GM21619 (cell line): ENCODE results near the gene RELCH.

Experiments
- ATAC-seq: cut with Tn5 transposase; IDR thresholded peaks from one replicate; pipeline ENCODE4 v1.9.1; 2021; ENCODE audit not compliant: unreplicated experiment

The RELCH gene

GRCh38 chr18:62250475-62250874 lies 63.4 kb downstream of the RELCH start:
- no peak for ATAC-seq

GRCh38 chr18:62258093-62258492 lies 71.0 kb downstream of the RELCH start:
- no peak for ATAC-seq

GRCh38 chr18:62258616-62259015 lies 71.6 kb downstream of the RELCH start:
- no peak for ATAC-seq

- no peak for ATAC-seq
These were observed 75.0 kb downstream of the RELCH start for GRCh38 chr18:62262061-62262460.

GRCh38 chr18:62264984-62265383 lies 77.9 kb downstream of the RELCH start:
- ATAC-seq, result no peak

GRCh38 chr18:62277045-62277444 lies 90.0 kb downstream of the RELCH start:
- no peak for ATAC-seq

- ATAC-seq, result no peak
These were observed 92.5 kb downstream of the RELCH start for GRCh38 chr18:62279561-62279960.

GRCh38 chr18:62280058-62280457 lies 93.0 kb downstream of the RELCH start:
- ATAC-seq, result no peak

GRCh38 chr18:62280786-62281185 lies 93.7 kb downstream of the RELCH start:
- no peak for ATAC-seq

- no peak for ATAC-seq
These were observed 94.6 kb downstream of the RELCH start for GRCh38 chr18:62281684-62282083.

- ATAC-seq, result no peak
These were observed 95.2 kb downstream of the RELCH start for GRCh38 chr18:62282188-62282629.

GRCh38 chr18:62284637-62285036 lies 97.6 kb downstream of the RELCH start:
- ATAC-seq, result no peak

- ATAC-seq, result no peak
These were observed 98.2 kb downstream of the RELCH start for GRCh38 chr18:62285281-62285680.

- peak; percentile 44 for ATAC-seq
These were observed 101.0 kb downstream of the RELCH start for GRCh38 chr18:62287781-62288664.

GRCh38 chr18:62288665-62289008 lies 101.6 kb downstream of the RELCH start:
- peak; percentile 47 for ATAC-seq

- ATAC-seq, result peak; percentile 66
These were observed 102.0 kb downstream of the RELCH start for GRCh38 chr18:62289047-62289446.

GRCh38 chr18:62294073-62294472 lies 107.0 kb downstream of the RELCH start:
- ATAC-seq, result no peak

- ATAC-seq, result no peak
These were observed 113.4 kb downstream of the RELCH start for GRCh38 chr18:62300359-62300963.

- no peak for ATAC-seq
These were observed 114.3 kb downstream of the RELCH start for GRCh38 chr18:62301322-62301721.

GRCh38 chr18:62312851-62313250 lies 125.8 kb downstream of the RELCH start:
- peak; percentile 76 for ATAC-seq

- no peak for ATAC-seq
These were observed 131.4 kb downstream of the RELCH start for GRCh38 chr18:62318228-62319180.
